Dendritic cell treated with granulocyte-macrophage colony-stimulating factor and Interleukin-4, amounts not matched to agents 40 ng/mL and 50 ng/mL, for 4 days (primary cell): ENCODE data around the gene TJP1.
"Not testable (repeated sequence)": the region's sequence is repeated elsewhere in the genome, so short reads cannot be mapped to it uniquely, and the experiment has no call there.

Experiments used
- H3K27ac Mint-ChIP-seq: one replicate; pipeline ENCODE4 v1.8.0; 2022; ENCODE audit warnings: mild to moderate bottlenecking, mixed read lengths
- H3K27me3 Mint-ChIP-seq: one replicate; pipeline ENCODE4 v1.8.0; 2022; ENCODE audit warnings: mild to moderate bottlenecking, mixed read lengths
- H3K36me3 Mint-ChIP-seq: one replicate; pipeline ENCODE4 v1.8.0; 2022; ENCODE audit warnings: low read depth, mixed read lengths
- H3K4me1 Mint-ChIP-seq: one replicate; pipeline ENCODE4 v1.8.0; 2022; ENCODE audit warnings: low read depth, mixed read lengths
- H3K4me3 Mint-ChIP-seq: one replicate; pipeline ENCODE4 v1.8.0; 2022; ENCODE audit warnings: mild to moderate bottlenecking, moderate library complexity, mixed read lengths
- H3K9me3 Mint-ChIP-seq: one replicate; pipeline ENCODE4 v1.8.0; 2022; ENCODE audit warnings: mixed read lengths
- intact Hi-C: fragments of 100-400 bp; cut with micrococcal nuclease; formaldehyde crosslinking; loops from one replicate; pipeline ENCODE4 v1.15.0; 2022

TJP1 gene

GRCh38 chr15:29822684-29823459 lies 604 bp upstream of the TJP1 start:
- Mint-ChIP-seq H3K4me3 (peak overlapping the region; percentile 50), H3K9me3 (no peaks in the 10 kb centered on the region), H3K27ac (no peak overlapping the region), H3K4me1 (peaks cover 6% of the 10 kb centered on the region), H3K27me3 (peaks cover 76% of the 10 kb centered on the region), H3K36me3 (no peaks in the 10 kb centered on the region)
- intact Hi-C loops, result no loop called here

GRCh38 chr15:29821416-29822099 lies 710 bp downstream of the TJP1 start:
- Mint-ChIP-seq H3K4me1 (peaks cover 6% of the 10 kb centered on the region), H3K4me3 (peak overlapping the region; percentile 70), H3K36me3 (no peaks in the 10 kb centered on the region), H3K27me3 (peaks cover 74% of the 10 kb centered on the region), H3K9me3 (peaks cover 8% of the 10 kb centered on the region), H3K27ac (no peak overlapping the region)
- intact Hi-C loops, result no loop called here

DNA sequence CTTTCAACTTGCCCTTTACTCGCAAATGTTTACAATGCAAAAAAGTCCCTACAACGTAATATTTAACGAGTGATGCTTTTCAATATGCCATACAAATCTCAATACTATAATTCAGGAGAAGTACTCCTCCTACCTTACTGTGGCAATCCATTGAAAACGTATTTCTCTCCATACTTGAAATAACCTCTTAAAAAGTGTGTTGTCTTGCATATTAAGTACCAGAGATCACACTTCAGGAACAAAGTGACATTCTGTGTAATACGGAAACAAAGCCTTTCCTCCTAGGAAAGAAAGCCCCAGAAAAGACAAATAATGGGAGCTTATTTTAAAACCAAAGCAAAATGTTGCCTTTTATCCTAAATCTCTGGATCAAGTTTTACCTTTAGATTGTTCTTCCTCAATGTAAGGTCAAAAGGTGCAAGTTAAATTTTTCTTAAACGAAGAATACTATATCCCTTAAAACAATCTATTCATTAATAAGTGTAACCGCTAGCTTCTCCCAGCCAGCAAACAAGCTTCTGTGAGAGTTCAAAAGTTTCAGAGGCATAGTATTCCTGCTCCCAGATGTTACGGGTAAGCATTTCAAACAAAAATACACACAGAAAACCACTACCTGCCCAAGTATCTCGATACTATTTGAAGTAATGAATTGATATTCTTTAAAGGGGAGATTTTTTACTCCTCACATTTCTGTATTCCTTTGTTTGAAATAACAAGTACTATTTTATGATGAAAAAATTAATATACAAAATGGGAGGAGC lies 1.7 kb downstream of the TJP1 start:
- no peak overlapping the region for H3K4me3 Mint-ChIP-seq
- peaks cover 74% of the 10 kb centered on the region for H3K27me3 Mint-ChIP-seq
- intact Hi-C loops, result no loop called here

DNA sequence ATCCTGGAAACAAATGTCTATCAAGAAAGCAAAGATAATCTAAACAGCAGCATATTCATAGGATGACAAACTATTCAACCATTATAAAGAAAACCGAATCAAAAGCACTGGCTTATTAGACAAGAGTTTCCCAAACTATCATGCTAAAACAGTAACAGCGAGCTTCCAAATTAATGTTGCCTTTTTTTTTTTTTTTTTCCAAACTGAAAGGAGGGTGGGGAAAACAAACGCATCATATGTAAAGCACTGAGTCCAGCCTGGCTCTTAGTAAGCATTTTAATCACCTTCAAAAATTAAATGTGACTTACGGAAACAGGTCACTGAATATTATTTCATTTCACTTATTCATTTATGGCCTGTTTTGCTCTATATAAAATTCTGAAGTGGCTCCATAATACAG lies 2.3 kb downstream of the TJP1 start:
- intact Hi-C loops, result no loop called here
- H3K4me1 Mint-ChIP-seq, result peaks cover 6% of the 10 kb centered on the region
- H3K27me3 Mint-ChIP-seq, result peaks cover 72% of the 10 kb centered on the region
- H3K36me3 Mint-ChIP-seq, result no peaks in the 10 kb centered on the region
- H3K4me3 Mint-ChIP-seq, result no peak overlapping the region
- H3K9me3 Mint-ChIP-seq, result peaks cover 8% of the 10 kb centered on the region
- H3K27ac Mint-ChIP-seq, result no peak overlapping the region

More for the DNA sequence above, 1.7 kb downstream of the TJP1 start:
- H3K27ac Mint-ChIP-seq, result no peak overlapping the region
- peaks cover 8% of the 10 kb centered on the region for H3K9me3 Mint-ChIP-seq
- H3K36me3 Mint-ChIP-seq, result no peaks in the 10 kb centered on the region
- H3K4me1 Mint-ChIP-seq, result peaks cover 6% of the 10 kb centered on the region

- H3K27me3 Mint-ChIP-seq, result peaks cover 71% of the 10 kb centered on the region
- intact Hi-C loops, result no loop called here
- H3K27ac Mint-ChIP-seq, result no peak overlapping the region
- no peak overlapping the region for H3K4me3 Mint-ChIP-seq
- peaks cover 6% of the 10 kb centered on the region for H3K4me1 Mint-ChIP-seq
- H3K9me3 Mint-ChIP-seq, result peaks cover 8% of the 10 kb centered on the region
- H3K36me3 Mint-ChIP-seq, result no peaks in the 10 kb centered on the region
Observed at GRCh38 chr15:29818141-29818540, 4.1 kb downstream of the TJP1 start.

GRCh38 chr15:29817455-29817854 lies 4.8 kb downstream of the TJP1 start:
- H3K4me3 Mint-ChIP-seq, intact Hi-C loops, H3K9me3 Mint-ChIP-seq, H3K4me1 Mint-ChIP-seq, H3K36me3 Mint-ChIP-seq, H3K27ac Mint-ChIP-seq: not testable (repeated sequence)
- H3K27me3 Mint-ChIP-seq, result peaks cover 66% of the 10 kb centered on the region

GRCh38 chr15:29815000-29815710 lies 7.1 kb downstream of the TJP1 start:
- peaks cover 60% of the 10 kb centered on the region for H3K27me3 Mint-ChIP-seq
- H3K36me3 Mint-ChIP-seq, result no peaks in the 10 kb centered on the region
- no peak overlapping the region for H3K4me3 Mint-ChIP-seq
- peaks cover 8% of the 10 kb centered on the region for H3K9me3 Mint-ChIP-seq
- no peak overlapping the region for H3K27ac Mint-ChIP-seq
- intact Hi-C loops, result no loop called here
- H3K4me1 Mint-ChIP-seq, result no peaks in the 10 kb centered on the region

DNA sequence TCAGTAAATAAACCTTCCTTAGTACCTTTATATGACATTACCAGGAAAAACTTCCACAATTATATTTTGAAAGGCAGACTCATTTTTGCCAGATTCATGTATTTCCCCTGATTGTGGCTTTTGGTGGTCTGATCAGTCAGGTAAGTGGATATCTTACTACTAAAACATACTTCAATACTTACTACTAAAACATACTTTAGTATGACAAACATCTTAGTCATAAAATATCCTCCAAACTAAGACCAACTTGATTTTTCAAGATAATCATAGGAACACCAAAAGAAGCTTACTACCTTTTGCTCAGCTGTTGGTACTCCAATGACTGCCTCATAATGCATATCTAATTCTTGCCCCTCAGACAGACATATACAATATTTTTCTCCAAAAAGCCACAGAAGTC lies 9.3 kb downstream of the TJP1 start:
- peaks cover 50% of the 10 kb centered on the region for H3K27me3 Mint-ChIP-seq
- no peaks in the 10 kb centered on the region for H3K36me3 Mint-ChIP-seq
- H3K9me3 Mint-ChIP-seq, result peaks cover 8% of the 10 kb centered on the region
- no peak overlapping the region for H3K4me3 Mint-ChIP-seq
- no peaks in the 10 kb centered on the region for H3K4me1 Mint-ChIP-seq
- intact Hi-C loops, result no loop called here
- H3K27ac Mint-ChIP-seq, result no peak overlapping the region

DNA sequence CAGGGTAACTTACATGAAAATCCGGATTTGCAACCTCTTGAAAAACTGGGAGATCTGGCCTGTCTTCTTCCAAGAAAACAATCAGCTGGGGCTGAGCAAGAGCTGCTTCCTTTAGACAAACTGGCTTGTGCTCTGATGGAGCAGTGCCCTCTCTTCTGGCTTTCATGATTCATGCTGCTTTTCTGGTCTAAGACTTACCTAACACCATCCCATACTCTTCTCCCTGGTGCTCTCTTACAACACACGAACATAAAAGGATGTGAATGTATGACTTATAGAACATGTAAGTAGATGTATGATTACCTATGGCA lies 9.9 kb downstream of the TJP1 start:
- peaks cover 51% of the 10 kb centered on the region for H3K27me3 Mint-ChIP-seq
- no peak overlapping the region for H3K27ac Mint-ChIP-seq
- no peaks in the 10 kb centered on the region for H3K4me1 Mint-ChIP-seq
- no peaks in the 10 kb centered on the region for H3K36me3 Mint-ChIP-seq
- intact Hi-C loops, result no loop called here
- H3K9me3 Mint-ChIP-seq, result peaks cover 8% of the 10 kb centered on the region
- H3K4me3 Mint-ChIP-seq, result no peak overlapping the region

- H3K9me3 Mint-ChIP-seq, result peaks cover 3% of the 10 kb centered on the region
- no peaks in the 10 kb centered on the region for H3K4me1 Mint-ChIP-seq
- H3K36me3 Mint-ChIP-seq, result no peaks in the 10 kb centered on the region
- intact Hi-C loops, result no loop called here
- H3K4me3 Mint-ChIP-seq, result no peak overlapping the region
- peaks cover 48% of the 10 kb centered on the region for H3K27me3 Mint-ChIP-seq
- H3K27ac Mint-ChIP-seq, result no peak overlapping the region
Observed at GRCh38 chr15:29811691-29812383, 10.4 kb downstream of the TJP1 start.

GRCh38 chr15:29805708-29806104 lies 16.6 kb downstream of the TJP1 start:
- Mint-ChIP-seq H3K4me1 (no peaks in the 10 kb centered on the region), H3K9me3 (no peaks in the 10 kb centered on the region), H3K27ac (no peak overlapping the region), H3K27me3 (peaks cover 28% of the 10 kb centered on the region), H3K36me3 (no peaks in the 10 kb centered on the region), H3K4me3 (no peak overlapping the region)
- intact Hi-C loops, result loop anchor here (2.0 kb wide), 1 partner anchor 59 kb away; no protein-coding TSS in a partner anchor

DNA sequence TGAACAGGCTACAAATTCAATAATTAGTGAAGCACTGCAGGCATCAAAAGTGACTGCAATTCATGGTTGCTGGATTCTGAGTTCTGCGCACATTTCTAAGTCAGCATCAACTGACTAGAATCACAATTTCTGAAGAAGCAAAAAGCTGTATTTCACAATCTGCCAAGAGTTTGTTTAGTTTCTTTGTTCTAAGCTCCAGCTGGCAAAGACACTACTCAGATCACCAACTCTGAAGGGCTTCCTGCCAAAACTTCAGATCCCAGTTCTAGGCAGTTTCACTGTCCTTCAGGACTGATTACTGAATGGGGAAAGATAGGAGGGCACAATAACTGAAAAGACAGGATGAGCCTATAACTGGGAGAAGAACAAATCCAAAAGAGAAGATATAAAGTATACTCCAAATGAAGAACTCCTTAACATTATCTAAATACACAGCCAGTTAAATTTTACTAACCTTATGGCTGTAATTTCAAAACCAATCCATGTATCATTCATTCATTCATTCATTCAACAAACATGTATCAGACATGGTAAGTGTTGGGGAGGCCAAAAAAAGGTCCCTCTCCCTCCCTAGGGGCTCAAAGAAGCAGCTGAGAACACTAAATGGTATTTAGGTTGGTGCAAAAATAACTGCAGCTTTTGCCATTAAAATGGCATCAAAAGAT lies 17.1 kb downstream of the TJP1 start:
- Mint-ChIP-seq H3K9me3 (no peaks in the 10 kb centered on the region), H3K4me3 (no peak overlapping the region), H3K4me1 (no peaks in the 10 kb centered on the region), H3K27ac (no peak overlapping the region), H3K27me3 (peaks cover 28% of the 10 kb centered on the region), H3K36me3 (no peaks in the 10 kb centered on the region)
- intact Hi-C loops, result loop anchor here (2.0 kb wide), 1 partner anchor 60 kb away; no protein-coding TSS in a partner anchor

DNA sequence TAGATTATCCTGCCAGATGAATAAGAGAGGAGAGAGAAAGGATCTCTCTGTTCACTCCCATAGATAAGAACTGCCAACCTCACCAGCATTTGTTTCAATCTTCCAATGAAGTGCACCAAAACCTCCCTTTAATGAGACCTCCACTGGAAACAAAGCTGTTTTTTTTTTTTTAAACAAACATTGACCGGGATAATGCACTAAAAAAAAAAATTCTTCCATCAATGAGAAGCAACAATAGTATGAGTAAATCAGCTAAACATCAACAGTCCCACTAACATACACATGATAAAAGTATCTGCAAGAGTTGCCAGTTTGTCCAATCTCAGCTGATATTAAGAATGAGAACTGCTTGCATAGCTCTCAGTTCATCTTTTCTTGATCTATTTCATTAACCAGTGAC lies 19.9 kb downstream of the TJP1 start:
- no peak overlapping the region for H3K4me3 Mint-ChIP-seq
- intact Hi-C loops, result no loop called here
- peaks cover 18% of the 10 kb centered on the region for H3K27me3 Mint-ChIP-seq
- H3K4me1 Mint-ChIP-seq, result no peaks in the 10 kb centered on the region
- H3K36me3 Mint-ChIP-seq, result no peaks in the 10 kb centered on the region
- H3K27ac Mint-ChIP-seq, result no peak overlapping the region
- no peaks in the 10 kb centered on the region for H3K9me3 Mint-ChIP-seq
